KMS-11 (cell line): ENCODE measurements around the gene PRR3.

ENCODE experiments used
- H2AFZ ChIP-seq: fragments of 200-600 bp; sonication (generic); 2 replicates; pipeline ENCODE4 v1.6.1; 2016; ENCODE audit warnings: antibody characterized with exemption, mixed run types, low read depth
- H3K27ac ChIP-seq: fragments of 200-600 bp; sonication (generic); 2 replicates; pipeline ENCODE4 v1.6.1; 2016; ENCODE audit warnings: mild to moderate bottlenecking, mixed run types
- H3K27me3 ChIP-seq: fragments of 200-600 bp; sonication (generic); 2 replicates; pipeline ENCODE4 v1.6.1; 2017; ENCODE audit warnings: mild to moderate bottlenecking, low read depth, mixed run types, moderate library complexity; ENCODE audit not compliant: insufficient read depth
- H3K36me3 ChIP-seq: fragments of 200-600 bp; sonication (generic); 2 replicates; pipeline ENCODE4 v1.6.1; 2017; ENCODE audit warnings: mild to moderate bottlenecking, mixed run types; ENCODE audit not compliant: insufficient read depth
- H3K4me1 ChIP-seq: fragments of 200-600 bp; sonication (generic); 2 replicates; pipeline ENCODE4 v1.6.1; 2016; ENCODE audit warnings: mild to moderate bottlenecking, low read depth, mixed run types; ENCODE audit not compliant: poor library complexity, severe bottlenecking
- H3K4me2 ChIP-seq: fragments of 200-600 bp; sonication (generic); 2 replicates; pipeline ENCODE4 v1.7.0; 2016; ENCODE audit warnings: mild to moderate bottlenecking, mixed run types
- H3K4me3 ChIP-seq: fragments of 200-600 bp; sonication (generic); IDR thresholded peaks from 2 replicates; pipeline ENCODE4 v1.6.1; 2017; ENCODE audit warnings: low read depth, low read length, mixed read lengths; ENCODE audit not compliant: insufficient read depth
- H3K79me2 ChIP-seq: fragments of 200-600 bp; sonication (generic); 2 replicates; pipeline ENCODE4 v1.6.1; 2016; ENCODE audit warnings: low read depth, mixed run types; ENCODE audit not compliant: insufficient read depth
- H3K9ac ChIP-seq: fragments of 200-600 bp; sonication (generic); 2 replicates; pipeline ENCODE4 v1.6.1; 2016; ENCODE audit warnings: mild to moderate bottlenecking, mixed run types
- H4K20me1 ChIP-seq: fragments of 200-600 bp; sonication (generic); 2 replicates; pipeline ENCODE4 v1.6.1; 2016; ENCODE audit warnings: mild to moderate bottlenecking, mixed run types; ENCODE audit not compliant: insufficient read depth
- TF ChIP-seq, protein P1 (sequence below): fragments of 200-600 bp; sonication (generic); conservative IDR thresholded peaks from 2 replicates; pipeline ENCODE4 v1.6.1; 2017; ENCODE audit warnings: low read depth, mild to moderate bottlenecking, antibody characterized with exemption, low read length, moderate library complexity, mixed read lengths

PRR3 gene

GRCh38 chr6:30568245-30568644, 11.2 kb downstream of the PRR3 start:
- no peaks in the 10 kb centered on the region; the same call in 1 of the 2 replicates for H3K27me3 ChIP-seq
- no peak overlapping the region for H3K4me3 ChIP-seq
- H3K79me2 ChIP-seq: peaks cover 18% of the 10 kb centered on the region
- TF ChIP-seq, protein P1, sequence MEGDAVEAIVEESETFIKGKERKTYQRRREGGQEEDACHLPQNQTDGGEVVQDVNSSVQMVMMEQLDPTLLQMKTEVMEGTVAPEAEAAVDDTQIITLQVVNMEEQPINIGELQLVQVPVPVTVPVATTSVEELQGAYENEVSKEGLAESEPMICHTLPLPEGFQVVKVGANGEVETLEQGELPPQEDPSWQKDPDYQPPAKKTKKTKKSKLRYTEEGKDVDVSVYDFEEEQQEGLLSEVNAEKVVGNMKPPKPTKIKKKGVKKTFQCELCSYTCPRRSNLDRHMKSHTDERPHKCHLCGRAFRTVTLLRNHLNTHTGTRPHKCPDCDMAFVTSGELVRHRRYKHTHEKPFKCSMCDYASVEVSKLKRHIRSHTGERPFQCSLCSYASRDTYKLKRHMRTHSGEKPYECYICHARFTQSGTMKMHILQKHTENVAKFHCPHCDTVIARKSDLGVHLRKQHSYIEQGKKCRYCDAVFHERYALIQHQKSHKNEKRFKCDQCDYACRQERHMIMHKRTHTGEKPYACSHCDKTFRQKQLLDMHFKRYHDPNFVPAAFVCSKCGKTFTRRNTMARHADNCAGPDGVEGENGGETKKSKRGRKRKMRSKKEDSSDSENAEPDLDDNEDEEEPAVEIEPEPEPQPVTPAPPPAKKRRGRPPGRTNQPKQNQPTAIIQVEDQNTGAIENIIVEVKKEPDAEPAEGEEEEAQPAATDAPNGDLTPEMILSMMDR: no peak
- H3K9ac ChIP-seq: no peak overlapping the region
- peaks cover 21% of the 10 kb centered on the region for H3K4me1 ChIP-seq
- H2AFZ ChIP-seq: no peak overlapping the region
- no peaks in the 10 kb centered on the region for H3K36me3 ChIP-seq
- 0 out of 2 replicates have a peak, but pooled peaks cover 1% of the 10 kb centered on the region for H4K20me1 ChIP-seq
- no peak overlapping the region for H3K27ac ChIP-seq
- no peak overlapping the region for H3K4me2 ChIP-seq

DNA sequence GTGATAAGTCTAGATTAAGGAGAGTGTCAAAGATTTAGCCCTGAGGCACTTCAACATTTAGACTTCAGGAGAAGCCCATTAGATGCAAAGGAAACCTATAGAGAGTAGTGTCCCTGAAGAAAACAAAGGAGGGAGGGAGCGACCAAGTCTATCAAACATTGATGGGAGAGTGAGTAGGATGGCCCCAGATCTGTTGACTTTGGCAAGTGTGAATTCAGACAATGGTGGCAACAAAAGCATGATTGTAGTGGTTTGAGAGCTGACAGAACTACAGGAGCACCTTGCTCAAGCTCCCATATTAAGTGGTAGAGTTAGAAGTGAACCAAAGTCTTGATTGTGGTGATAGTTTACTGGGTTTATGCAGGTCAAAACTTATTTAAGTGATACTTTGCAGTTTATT, 13.2 kb downstream of the PRR3 start:
- H3K27me3 ChIP-seq: no peaks in the 10 kb centered on the region; the same call in 1 of the 2 replicates
- H3K27ac ChIP-seq: no peak overlapping the region

DNA sequence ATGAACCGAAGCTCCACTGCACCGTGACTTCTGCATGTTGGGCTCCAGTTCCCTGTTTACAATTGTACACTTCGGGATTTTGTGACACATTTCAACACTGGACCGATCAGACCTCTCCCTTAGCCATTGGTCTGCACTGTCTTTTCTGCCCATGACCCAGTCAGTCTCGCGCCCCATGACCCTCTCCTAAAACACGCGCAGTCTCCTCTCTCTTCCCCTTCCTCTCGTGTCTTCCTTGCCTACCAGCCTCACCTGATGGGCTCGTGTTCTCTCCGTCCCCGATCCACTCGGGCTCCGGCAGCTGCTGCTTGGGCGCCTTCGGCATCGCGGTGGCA, 13.6 kb downstream of the PRR3 start:
- peaks cover 41% of the 10 kb centered on the region for H3K79me2 ChIP-seq
- peak overlapping the region; percentile 83 for H3K4me2 ChIP-seq
- TF ChIP-seq, protein P1: no peak
- 0 out of 2 replicates have a peak, but pooled peaks cover 11% of the 10 kb centered on the region for H4K20me1 ChIP-seq
- H3K27me3 ChIP-seq: no peaks in the 10 kb centered on the region; the same call in 1 of the 2 replicates
- H3K4me3 ChIP-seq: peak overlapping the region; percentile 42
- peak overlapping the region; percentile 75 for H3K9ac ChIP-seq
- H3K36me3 ChIP-seq: no peaks in the 10 kb centered on the region
- peaks cover 31% of the 10 kb centered on the region for H3K4me1 ChIP-seq
- no peak overlapping the region for H3K27ac ChIP-seq
- H2AFZ ChIP-seq: peak overlapping the region; percentile 89

More for the DNA sequence above, 13.2 kb downstream of the PRR3 start:
- peaks cover 31% of the 10 kb centered on the region for H3K4me1 ChIP-seq
- 0 out of 2 replicates have a peak, but pooled peaks cover 7% of the 10 kb centered on the region for H4K20me1 ChIP-seq
- H3K9ac ChIP-seq: peak overlapping the region; percentile 75; the same call in 1 of the 2 replicates
- no peaks in the 10 kb centered on the region for H3K36me3 ChIP-seq
- H2AFZ ChIP-seq: peak overlapping the region; percentile 89; the same call in 1 of the 2 replicates
- no peak overlapping the region for H3K4me3 ChIP-seq
- peaks cover 37% of the 10 kb centered on the region for H3K79me2 ChIP-seq
- peak overlapping the region; percentile 83 for H3K4me2 ChIP-seq
- TF ChIP-seq, protein P1: no peak

DNA sequence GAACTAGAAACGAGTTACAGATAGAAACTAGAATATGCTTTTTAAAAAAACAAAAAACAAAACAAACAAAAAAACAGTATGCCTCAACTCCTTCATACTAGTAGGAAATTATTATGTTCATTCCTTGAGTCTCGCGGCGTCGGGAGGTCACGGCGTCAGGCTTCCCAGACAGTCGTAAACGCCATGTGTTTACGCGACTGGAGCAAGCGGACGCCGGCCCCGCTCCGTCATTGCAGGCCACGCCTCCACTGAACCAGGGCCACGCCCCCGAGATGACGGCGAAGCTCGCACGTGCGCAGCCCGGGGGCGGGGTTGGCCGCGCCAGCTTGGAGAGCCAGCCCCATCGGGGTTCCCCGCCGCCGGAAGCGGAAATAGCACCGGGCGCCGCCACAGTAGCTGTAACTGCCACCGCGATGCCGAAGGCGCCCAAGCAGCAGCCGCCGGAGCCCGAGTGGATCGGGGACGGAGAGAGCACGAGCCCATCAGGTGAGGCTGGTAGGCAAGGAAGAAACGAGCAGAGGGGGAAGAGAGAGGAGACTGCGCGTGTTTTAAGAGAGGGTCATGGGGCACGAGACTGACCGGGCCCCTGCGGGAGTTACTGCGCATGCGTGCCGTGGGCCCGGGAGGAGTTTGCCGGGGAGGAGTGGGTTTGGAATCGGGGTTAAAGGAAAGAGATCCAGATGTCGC, 14.1 kb downstream of the PRR3 start, which contains the start of gene ABCF1:
Gene ABCF1 (plus strand): TSS at position 368 of the 687 bp plus-strand sequence. CDS start 46 bp downstream, at position 414.
- H3K27me3 ChIP-seq: no peaks in the 10 kb centered on the region; the same call in 1 of the 2 replicates
- peak within 1 kb of the TSS; percentile 75 for H3K9ac ChIP-seq
- 0 out of 2 replicates have a peak, but pooled peaks cover 11% of the 10 kb centered on the region for H4K20me1 ChIP-seq
- no peaks in the 10 kb centered on the region for H3K36me3 ChIP-seq
- H3K4me1 ChIP-seq: peaks cover 31% of the 10 kb centered on the region
- peak within 1 kb of the TSS; percentile 61 for H3K27ac ChIP-seq
- H3K79me2 ChIP-seq: peaks cover 44% of the 10 kb centered on the region
- H3K4me3 ChIP-seq: peak within 1 kb of the TSS; percentile 42
- peak within 1 kb of the TSS; percentile 83 for H3K4me2 ChIP-seq
- H2AFZ ChIP-seq: peak within 1 kb of the TSS; percentile 89
- TF ChIP-seq, protein P1: no peak
